ENCODE measurements around the gene FALEC. TPM values are rescaled to one million over a fixed set of nuclear protein-coding genes. Genes with fewer than 3 reads are reported as not detected.

FALEC gene
- total and polyA plus RNA-seq, 9 of the 15 experiments (the other 6 are each of a cell fraction or from before 2014, with no cell fraction given) = 0.15 to 1.8 (median 0.53) TPM; not detected in 5

GRCh38 chr1:150486966-150487762 lies 28.4 kb upstream of the FALEC start, which contains the start of gene TARS2 (continued):
- TF ChIP-seq MXD1 (CRISPR knock-in tag; IDR thresholded peaks at IDR 0.05; ENCODE audit: borderline replicate concordance, poor library complexity, severe bottlenecking) = no peak
- no peak for TF ChIP-seq CCNT2 (IDR thresholded peaks at IDR 0.05; ENCODE audit: borderline replicate concordance, extremely low read depth, insufficient read length, low read depth, low read length)
- no peak for TF ChIP-seq PURB (CRISPR knock-in tag; IDR thresholded peaks at IDR 0.05; ENCODE audit: low read depth)
- no peak for TF ChIP-seq ZKSCAN8 (CRISPR knock-in tag; IDR thresholded peaks at IDR 0.05)
- no peak for TF ChIP-seq CEBPG (CRISPR knock-in tag; IDR thresholded peaks at IDR 0.05)
- no peak for TF ChIP-seq CEBPG (tag; conservative IDR thresholded peaks at IDR 0.05 in 1 of 2, IDR thresholded peaks at IDR 0.05 in 1 of 2)
- TF ChIP-seq SFPQ (IDR thresholded peaks at IDR 0.05; ENCODE audit: low read depth, low read length) = no peak
- TF ChIP-seq SMARCA5 (IDR thresholded peaks at IDR 0.05) = no peak
- TF ChIP-seq NFE2L1 (tag; IDR thresholded peaks at IDR 0.05; ENCODE audit: borderline replicate concordance, low read depth) = no peak
- peak; percentile 85 for TF ChIP-seq L3MBTL2 (IDR thresholded peaks at IDR 0.05)
- no peak for TF ChIP-seq RFX7 (CRISPR knock-in tag; IDR thresholded peaks at IDR 0.05)
- no peak for TF ChIP-seq ZNF717 (CRISPR knock-in tag; IDR thresholded peaks at IDR 0.05)
- TF ChIP-seq JUND (IDR thresholded peaks at IDR 0.05; ENCODE audit: borderline replicate concordance, low read depth, low read length) = peak; percentile 73
- TF ChIP-seq JUND (tag; IDR thresholded peaks at IDR 0.05; ENCODE audit: borderline replicate concordance, low read depth, low read length) = peak; percentile 61; the same call in 2 of the 3 replicates
- peak; percentile 52; the same call in 1 of the 2 replicates for TF ChIP-seq ZNF239 (CRISPR knock-in tag; IDR thresholded peaks at IDR 0.05)
- no peak for TF ChIP-seq HDAC6 (IDR thresholded peaks at IDR 0.05; ENCODE audit: low read depth, low read length)
- no peak for TF ChIP-seq SREBF2 (CRISPR knock-in tag; IDR thresholded peaks at IDR 0.05)
- no peak; the same call in 1 of the 2 replicates for TF ChIP-seq MTA1 (IDR thresholded peaks at IDR 0.05; ENCODE audit: borderline replicate concordance)
- TF ChIP-seq ZFP91 (CRISPR knock-in tag; IDR thresholded peaks at IDR 0.05) = peak; percentile 75; the same call in 1 of the 2 replicates
- no peak for TF ChIP-seq ZNF57 (CRISPR knock-in tag; IDR thresholded peaks at IDR 0.05)
- TF ChIP-seq ZNF395 (CRISPR knock-in tag; IDR thresholded peaks at IDR 0.05) = peak; percentile 68; the same call in 1 of the 2 replicates
- peak in 1 of 2 experiments; percentile 87; a peak in 1 of 4 replicates for TF ChIP-seq KDM4B (IDR thresholded peaks at IDR 0.05; ENCODE audit: borderline replicate concordance in 2 of 2, low read depth in 1 of 2)

All from K562 (cell line).